Astrocyte (in vitro differentiated cells and primary cell): ENCODE results near the gene KLRC4. TPM values are rescaled to one million over a fixed set of nuclear protein-coding genes. Genes with fewer than 3 reads are reported as not detected.
A peak's percentile ranks its signal among the peaks of the same experiment; 100 is the strongest.
"Not testable (repeated sequence)": the region's sequence is repeated elsewhere in the genome, so short reads cannot be mapped to it uniquely, and the experiment has no call there.

Experiments used
- DNase-seq: peaks from one replicate; pipeline ENCODE4 v3.0.0-alpha.2; 2010; ENCODE audit warnings: low read depth
- FAIRE-seq: peaks from 2 replicates; lab custom pipeline; 2011; peaks lifted over from hg19 to GRCh38; lab: Jason Lieb, UNC
- H2AFZ ChIP-seq: 2 replicates; pipeline ENCODE4 v1.6.0; 2012; ENCODE audit warnings: low read depth, low read length, inconsistent platforms
- H3K27ac ChIP-seq: 2 replicates; pipeline ENCODE4 v1.5.1; 2011; ENCODE audit warnings: low read depth, low read length, inconsistent platforms
- H3K27me3 ChIP-seq: 2 replicates; pipeline ENCODE4 v1.6.0; 2011; ENCODE audit warnings: low read length, inconsistent platforms; ENCODE audit not compliant: insufficient read depth
- H3K36me3 ChIP-seq: 2 replicates; pipeline ENCODE4 v1.5.1; 2011; ENCODE audit warnings: low read length, inconsistent platforms; ENCODE audit not compliant: insufficient read depth
- H3K4me1 ChIP-seq: 2 replicates; pipeline ENCODE4 v1.5.1; 2011; ENCODE audit warnings: low read length, inconsistent platforms; ENCODE audit not compliant: insufficient read depth
- H3K4me2 ChIP-seq: 2 replicates; pipeline ENCODE4 v1.6.0; 2012; ENCODE audit warnings: low read length, inconsistent platforms
- H3K4me3 ChIP-seq: 2 replicates; pipeline ENCODE4 v1.5.1; 2011; ENCODE audit warnings: low read depth, mild to moderate bottlenecking, low read length, inconsistent platforms; ENCODE audit not compliant: insufficient read depth
- H3K79me2 ChIP-seq: 2 replicates; pipeline ENCODE4 v1.6.0; 2012; ENCODE audit warnings: mild to moderate bottlenecking, low read length, inconsistent platforms; ENCODE audit not compliant: insufficient read depth
- H3K9ac ChIP-seq: 2 replicates; pipeline ENCODE4 v1.6.0; 2012; ENCODE audit warnings: mild to moderate bottlenecking, low read length, inconsistent platforms
- H3K9me3 ChIP-seq: 2 replicates; pipeline ENCODE4 v1.5.1; 2012; ENCODE audit warnings: low read depth, mild to moderate bottlenecking, low read length, inconsistent platforms; ENCODE audit not compliant: insufficient read depth
- H4K20me1 ChIP-seq: 2 replicates; pipeline ENCODE4 v1.6.0; 2012; ENCODE audit warnings: low read length, inconsistent platforms; ENCODE audit not compliant: insufficient read depth
- H3K27ac Mint-ChIP-seq: one replicate; pipeline ENCODE4 v1.8.0; 2021; ENCODE audit warnings: mild to moderate bottlenecking, mixed read lengths; ENCODE audit not compliant: unreplicated experiment
- H3K27me3 Mint-ChIP-seq: one replicate; pipeline ENCODE4 v1.8.0; 2021; ENCODE audit warnings: low read depth, mixed read lengths; ENCODE audit not compliant: unreplicated experiment
- H3K36me3 Mint-ChIP-seq: one replicate; pipeline ENCODE4 v1.8.0; 2021; ENCODE audit warnings: low read depth, mixed read lengths; ENCODE audit not compliant: unreplicated experiment
- H3K4me1 Mint-ChIP-seq: one replicate; pipeline ENCODE4 v1.8.0; 2021; ENCODE audit warnings: low read depth, mixed read lengths; ENCODE audit not compliant: unreplicated experiment
- H3K4me3 Mint-ChIP-seq: one replicate; pipeline ENCODE4 v1.8.0; 2021; ENCODE audit warnings: mild to moderate bottlenecking, moderate library complexity, mixed read lengths; ENCODE audit not compliant: unreplicated experiment
- H3K9me3 Mint-ChIP-seq: one replicate; pipeline ENCODE4 v1.8.0; 2021; ENCODE audit warnings: mild to moderate bottlenecking, mixed read lengths; ENCODE audit not compliant: unreplicated experiment
- EZH2 ChIP-seq: IDR thresholded peaks from 2 replicates; pipeline ENCODE4 v1.6.1; 2012; ENCODE audit warnings: mild to moderate bottlenecking, low read length, inconsistent platforms; ENCODE audit not compliant: insufficient read depth
- total RNA-seq: library from RNA; stranded (reverse); gene quantifications from 2 replicates; pipeline ENCODE4 v1.2.1, GENCODE V29; 2021
- TF ChIP-seq, protein P1 (sequence below): IDR thresholded peaks from 2 replicates; pipeline ENCODE4 v1.5.1; 2011; ENCODE audit warnings: low read depth, mild to moderate bottlenecking, inconsistent platforms, low read length, moderate library complexity; ENCODE audit not compliant: insufficient read depth

Gene KLRC4
- total RNA-seq, 1 donor from 2014 or later: 0.70 TPM

DNA sequence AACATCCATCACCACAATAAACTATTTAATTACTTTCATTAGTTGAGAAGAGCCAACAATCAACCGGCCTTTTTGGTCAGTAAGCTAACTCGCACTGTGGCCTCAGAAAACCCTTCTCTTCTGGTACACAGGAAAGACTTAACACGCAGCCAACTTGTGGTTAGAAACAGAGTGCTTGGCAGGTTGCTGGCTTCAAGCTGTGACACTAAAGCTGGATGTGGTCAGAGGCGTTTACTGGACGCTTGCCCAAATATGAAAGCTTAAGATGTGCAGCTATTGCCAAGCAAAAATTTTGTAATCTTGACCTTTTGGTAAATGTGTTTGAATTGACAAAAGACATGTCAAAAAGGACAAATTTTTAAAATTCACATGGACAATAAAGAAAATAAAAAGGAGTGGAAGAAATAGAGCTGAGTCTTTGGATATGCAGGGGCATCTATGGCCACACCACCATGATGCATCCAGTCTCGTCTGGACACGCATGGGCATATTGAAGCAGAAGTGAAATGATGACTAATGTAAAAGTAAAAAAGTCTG lies 17.1 kb downstream of the KLRC4 start:
- H3K4me1 ChIP-seq: peaks cover 5% of the 10 kb centered on the region
- no peak overlapping the region for H3K27ac ChIP-seq
- Mint-ChIP-seq H3K4me3 (no peak overlapping the region), H3K27ac (no peak overlapping the region), H3K27me3 (no peaks in the 10 kb centered on the region), H3K36me3 (no peaks in the 10 kb centered on the region), H3K9me3 (no peaks in the 10 kb centered on the region), H3K4me1 (peaks cover 17% of the 10 kb centered on the region)
- H3K79me2 ChIP-seq: no peaks in the 10 kb centered on the region
- TF ChIP-seq, protein P1, sequence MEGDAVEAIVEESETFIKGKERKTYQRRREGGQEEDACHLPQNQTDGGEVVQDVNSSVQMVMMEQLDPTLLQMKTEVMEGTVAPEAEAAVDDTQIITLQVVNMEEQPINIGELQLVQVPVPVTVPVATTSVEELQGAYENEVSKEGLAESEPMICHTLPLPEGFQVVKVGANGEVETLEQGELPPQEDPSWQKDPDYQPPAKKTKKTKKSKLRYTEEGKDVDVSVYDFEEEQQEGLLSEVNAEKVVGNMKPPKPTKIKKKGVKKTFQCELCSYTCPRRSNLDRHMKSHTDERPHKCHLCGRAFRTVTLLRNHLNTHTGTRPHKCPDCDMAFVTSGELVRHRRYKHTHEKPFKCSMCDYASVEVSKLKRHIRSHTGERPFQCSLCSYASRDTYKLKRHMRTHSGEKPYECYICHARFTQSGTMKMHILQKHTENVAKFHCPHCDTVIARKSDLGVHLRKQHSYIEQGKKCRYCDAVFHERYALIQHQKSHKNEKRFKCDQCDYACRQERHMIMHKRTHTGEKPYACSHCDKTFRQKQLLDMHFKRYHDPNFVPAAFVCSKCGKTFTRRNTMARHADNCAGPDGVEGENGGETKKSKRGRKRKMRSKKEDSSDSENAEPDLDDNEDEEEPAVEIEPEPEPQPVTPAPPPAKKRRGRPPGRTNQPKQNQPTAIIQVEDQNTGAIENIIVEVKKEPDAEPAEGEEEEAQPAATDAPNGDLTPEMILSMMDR: no peak
- TF ChIP-seq EZH2: no peak
- peak overlapping the region; percentile 29 for H3K4me2 ChIP-seq
- no peaks in the 10 kb centered on the region for H3K9me3 ChIP-seq
- H3K9ac ChIP-seq: no peak overlapping the region
- no peaks in the 10 kb centered on the region for H4K20me1 ChIP-seq
- DNase-seq (peak; percentile 90), FAIRE-seq (no peak)
- no peak overlapping the region for H2AFZ ChIP-seq
- no peak overlapping the region for H3K4me3 ChIP-seq
- no peaks in the 10 kb centered on the region for H3K36me3 ChIP-seq
- no peaks in the 10 kb centered on the region for H3K27me3 ChIP-seq

DNA sequence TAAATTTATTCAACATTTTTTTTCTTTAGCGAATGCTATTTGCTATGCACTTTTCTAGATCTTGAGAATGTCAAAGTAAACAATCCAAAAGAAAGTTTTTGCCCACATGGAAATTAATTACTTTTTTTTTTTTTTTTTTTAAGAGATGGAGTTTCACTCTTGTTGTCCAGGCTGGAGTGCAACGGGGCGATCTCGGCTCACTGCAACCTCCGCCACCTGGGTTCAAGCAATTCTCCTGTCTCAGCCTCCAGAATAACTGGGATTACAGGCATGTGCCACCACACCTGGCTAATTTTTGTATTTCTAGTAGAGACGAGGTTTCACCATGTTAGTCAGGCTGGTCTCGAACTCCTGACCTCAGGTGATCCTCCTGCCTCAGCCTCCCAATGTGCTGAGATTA lies 18.6 kb downstream of the KLRC4 start:
- FAIRE-seq, H3K36me3 ChIP-seq, H3K4me3 ChIP-seq, H3K27ac ChIP-seq, H3K9ac ChIP-seq, DNase-seq, H3K9me3 ChIP-seq, H3K9me3 Mint-ChIP-seq, H2AFZ ChIP-seq, H3K4me3 Mint-ChIP-seq, H3K27me3 Mint-ChIP-seq, H3K4me2 ChIP-seq, H3K79me2 ChIP-seq, H3K4me1 ChIP-seq, H3K36me3 Mint-ChIP-seq, H3K27me3 ChIP-seq, H3K27ac Mint-ChIP-seq, H4K20me1 ChIP-seq: not testable (repeated sequence)
- H3K4me1 Mint-ChIP-seq: peaks cover 17% of the 10 kb centered on the region

DNA sequence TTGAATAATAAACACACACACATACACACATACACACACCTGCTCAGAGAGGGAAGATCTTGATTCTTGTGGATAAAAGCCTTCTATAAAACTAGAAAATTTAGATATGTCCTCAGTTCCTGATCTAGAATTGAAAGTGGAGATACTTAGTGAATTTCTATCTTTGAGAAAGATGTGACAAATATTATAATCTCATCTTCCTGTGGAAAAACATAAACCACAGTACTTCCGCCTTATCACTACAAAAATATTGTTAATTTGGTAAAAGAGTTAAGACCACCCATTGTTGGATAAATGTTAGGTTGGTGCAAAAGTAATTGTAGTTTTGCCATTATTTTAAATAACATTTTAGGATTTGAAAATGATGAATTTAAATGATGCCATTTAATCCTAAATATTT lies 19.7 kb downstream of the KLRC4 start, which contains the start of gene KLRK1:
TSS of gene KLRK1 (minus strand) at position 138 of the 400 bp plus-strand sequence. CDS start 1,231 bp downstream, outside the sequence.
- Histone ChIP-seq H3K27me3 (no peaks in the 10 kb centered on the region), H3K4me2 (no peak within 1 kb of the TSS), H4K20me1 (no peaks in the 10 kb centered on the region), H3K79me2 (no peaks in the 10 kb centered on the region), H3K36me3 (no peaks in the 10 kb centered on the region), H3K27ac (no peak within 1 kb of the TSS), H3K4me1 (peaks cover 5% of the 10 kb centered on the region), H3K4me3 (no peak within 1 kb of the TSS), H3K9me3 (no peaks in the 10 kb centered on the region), H3K9ac (no peak within 1 kb of the TSS), H2AFZ (no peak within 1 kb of the TSS)
- H3K4me1 Mint-ChIP-seq: peaks cover 18% of the 10 kb centered on the region
- no peaks in the 10 kb centered on the region for H3K36me3 Mint-ChIP-seq
- H3K4me3 Mint-ChIP-seq: no peak within 1 kb of the TSS
- FAIRE-seq (no peak), DNase-seq (no peak)
- no peak within 1 kb of the TSS for H3K27ac Mint-ChIP-seq
- H3K9me3 Mint-ChIP-seq: no peaks in the 10 kb centered on the region
- TF ChIP-seq, protein P1: no peak
- H3K27me3 Mint-ChIP-seq: no peaks in the 10 kb centered on the region
